ENCODE results near the gene ARAP2. TPM values are rescaled to one million over a fixed set of nuclear protein-coding genes. Genes with fewer than 3 reads are reported as not detected.

The ARAP2 gene
- total and polyA plus RNA-seq, 2 experiments from 2014 or later: 0.92 to 4.8 TPM

Other genes with a start within 250 kb of the ARAP2 start
- gene DTHD1, start 37.1 kb upstream of the ARAP2 start, total RNA-seq (2014; rRNA removed; shearing (Covaris generic)): not detected in 2 replicates
- gene DTHD1, start 37.1 kb upstream of the ARAP2 start, polyA plus RNA-seq (2016; fragmentation: Nextera tagmentation; extraction: Ambion mirVana): not detected in 2 replicates

Data from GM23338 (cell line).